NCI-H82 treated with DMSO at 0.1 percent for 48 hours (cell line): ENCODE data around the gene NALCN.

ENCODE experiments used
- DNase-seq: peaks from one replicate; lab custom pipeline; 2025; ENCODE audit not compliant: unreplicated experiment; lab: John Stamatoyannopoulos, UW

Gene NALCN

DNA sequence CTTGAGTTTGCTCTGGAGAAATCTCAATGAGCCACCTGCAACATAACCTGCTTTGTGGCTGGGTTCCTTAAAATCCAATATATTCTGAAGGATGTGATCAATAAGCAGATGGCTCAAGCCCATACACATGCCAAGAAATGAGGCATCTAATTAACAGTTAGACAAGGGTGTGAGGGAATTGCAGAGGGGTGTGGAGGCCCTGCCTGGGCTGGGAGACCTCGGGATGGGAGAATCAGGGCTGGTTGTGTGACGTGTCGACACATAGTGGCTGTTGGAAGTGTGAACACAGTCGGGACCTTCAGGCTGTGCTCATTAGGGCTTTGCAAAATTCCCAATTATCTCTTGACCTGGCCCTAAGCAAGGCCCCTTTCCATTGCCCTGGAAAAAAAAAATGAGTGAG, 379.8 kb downstream of the NALCN start:
- DNase-seq = no peak

DNA sequence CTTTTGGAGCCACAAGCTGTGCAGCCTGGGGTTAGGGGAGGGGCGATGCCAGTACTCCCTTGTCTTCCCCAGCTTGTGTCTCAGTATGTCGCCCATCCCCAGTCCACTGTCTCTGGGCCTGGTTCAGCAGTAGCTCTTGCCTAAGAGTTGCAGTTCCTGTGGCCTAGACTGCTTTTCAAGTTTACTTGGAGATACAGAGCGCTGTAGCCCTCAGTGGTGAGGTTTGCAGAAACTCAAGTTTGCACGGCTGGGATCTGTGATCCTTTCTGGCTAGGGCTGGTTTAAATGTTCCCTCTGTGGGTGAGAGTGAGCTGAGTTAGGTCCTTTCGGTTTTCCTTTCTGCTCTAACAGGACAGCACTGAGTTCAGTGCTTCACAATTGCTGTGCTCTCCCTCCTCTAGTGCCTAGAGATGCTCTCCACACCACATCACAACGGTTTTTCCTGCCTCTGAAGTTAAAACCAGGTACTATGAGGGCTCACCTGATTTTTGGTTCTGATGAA, 381.1 kb downstream of the NALCN start:
- DNase-seq = no peak

DNA sequence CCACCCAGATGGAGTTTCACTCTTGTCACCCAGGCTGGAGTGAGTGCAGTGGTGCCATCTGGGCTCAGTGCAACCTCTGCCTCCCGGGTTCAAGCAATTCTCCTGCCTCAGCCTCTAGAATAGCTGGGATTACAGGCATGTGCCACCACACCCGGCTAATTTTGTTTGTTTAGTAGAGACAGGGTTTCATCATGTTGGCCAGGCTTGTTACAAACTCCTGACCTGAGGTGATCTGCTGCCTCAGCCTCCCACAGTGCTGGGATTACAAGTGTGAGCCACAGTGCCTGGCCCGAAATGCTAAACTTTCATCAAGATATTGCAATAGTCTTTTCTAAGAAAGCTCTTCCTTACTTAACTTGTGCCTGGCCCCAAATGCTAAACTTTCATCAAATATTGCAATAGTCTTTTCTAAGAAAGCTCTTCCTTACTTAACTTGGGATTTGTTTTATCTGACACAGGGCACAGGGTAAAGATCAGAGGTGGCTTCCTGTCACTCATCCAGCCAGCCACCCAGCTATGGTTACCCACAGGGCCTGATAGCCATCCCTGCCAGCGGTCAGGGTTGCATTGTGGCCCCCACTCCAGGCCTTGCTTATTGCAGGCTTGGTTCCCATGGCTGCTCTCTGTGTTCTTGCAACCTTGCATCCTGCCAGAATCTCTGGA, 389.4 kb downstream of the NALCN start:
- no peak for DNase-seq

DNA sequence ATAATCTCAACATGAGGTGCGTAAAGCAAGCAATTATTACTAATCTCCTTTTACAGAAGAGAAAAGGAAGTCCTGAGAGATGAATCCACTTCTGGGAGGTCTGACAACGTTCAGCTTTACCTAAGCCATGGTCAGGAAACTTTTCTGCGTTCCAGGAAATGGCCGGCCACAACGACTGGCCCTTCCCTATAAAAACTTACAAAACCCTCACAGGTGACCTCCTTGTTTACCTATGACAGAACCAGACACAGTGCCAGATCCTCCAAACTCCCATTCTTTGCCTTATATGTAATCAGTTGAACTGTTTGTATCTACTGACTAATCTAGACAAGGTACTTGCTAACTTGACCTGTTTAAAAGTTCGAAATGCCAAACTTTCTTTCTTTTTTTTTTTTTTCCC, 390.0 kb downstream of the NALCN start:
- no peak for DNase-seq

DNA sequence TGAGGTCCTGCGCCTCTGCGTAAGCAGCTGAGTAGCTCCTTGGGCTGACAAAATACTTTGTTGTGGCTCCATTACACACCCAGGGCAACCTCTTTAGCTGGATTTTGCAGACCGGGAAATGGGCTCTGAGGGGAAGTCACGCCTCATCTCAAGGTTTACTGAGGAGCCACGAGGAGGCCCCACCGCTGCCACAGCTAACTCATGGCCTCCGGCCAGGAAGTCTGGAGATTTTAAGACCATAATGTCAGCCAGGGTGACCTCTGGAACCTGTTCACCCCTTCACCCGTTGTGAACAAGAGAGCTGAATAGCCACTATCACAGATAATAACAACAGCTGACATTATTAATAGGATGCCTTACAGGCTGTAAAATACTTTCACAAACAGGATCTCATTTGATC, 390.4 kb downstream of the NALCN start:
- DNase-seq = no peak

DNA sequence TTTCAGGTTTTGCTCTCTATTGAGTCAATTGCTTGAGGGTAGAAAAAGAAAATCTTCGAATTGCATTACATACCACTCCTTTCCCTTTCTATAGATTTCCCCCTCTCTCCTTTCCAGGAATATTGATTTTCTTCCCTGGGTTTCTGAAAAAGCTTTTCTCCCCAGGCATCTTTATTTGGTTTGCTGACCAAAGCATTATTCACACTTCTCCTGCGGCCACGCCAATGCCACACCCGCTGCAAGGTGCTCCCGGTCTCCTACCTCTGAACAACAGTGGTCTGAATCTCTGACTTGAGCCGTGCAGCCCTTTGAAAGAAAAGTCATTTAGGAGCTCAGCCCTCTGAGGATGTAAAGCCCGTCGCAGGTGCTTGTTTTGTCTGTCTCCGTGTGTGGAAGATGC, 390.8 kb downstream of the NALCN start:
- DNase-seq = no peak

DNA sequence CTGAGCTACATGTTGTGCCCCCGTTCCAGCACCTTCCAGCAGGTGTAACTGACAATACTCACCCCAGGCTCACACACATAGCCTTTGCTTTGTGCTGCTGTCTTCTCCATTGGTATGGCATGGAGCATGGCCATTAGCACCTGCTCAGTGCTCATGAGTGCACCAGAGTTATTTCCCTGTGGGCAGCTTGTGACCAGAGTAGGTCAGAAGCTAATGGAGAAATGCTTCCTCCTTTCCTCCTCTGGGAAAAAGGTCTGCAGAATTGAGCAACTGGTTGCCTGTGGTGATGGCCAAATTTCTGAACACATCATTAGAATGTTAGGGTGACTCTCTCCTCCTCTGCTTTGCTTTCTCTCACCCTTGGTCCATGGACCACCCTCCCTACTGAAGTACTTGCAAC, 397.2 kb downstream of the NALCN start:
- DNase-seq = no peak

DNA sequence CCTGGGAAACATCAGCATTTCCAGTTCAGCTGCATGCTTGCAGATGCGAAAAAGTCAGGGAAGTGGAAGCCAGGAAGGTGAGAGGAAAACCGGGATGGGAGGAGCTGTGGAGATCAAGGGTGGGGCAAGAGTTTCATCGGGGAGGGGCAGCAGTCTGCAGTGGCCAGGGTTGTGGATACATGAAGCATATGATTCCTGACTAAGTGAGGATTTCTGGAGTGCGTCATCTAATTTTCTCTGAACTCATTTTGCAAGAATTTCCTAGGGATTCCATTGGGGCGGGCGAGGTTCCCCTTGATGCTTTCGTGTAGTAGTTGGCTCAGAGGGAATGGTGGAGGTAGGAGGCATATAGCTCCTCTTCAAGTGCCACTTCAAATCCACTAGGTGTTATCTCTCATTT, 397.6 kb downstream of the NALCN start:
- DNase-seq = no peak

DNA sequence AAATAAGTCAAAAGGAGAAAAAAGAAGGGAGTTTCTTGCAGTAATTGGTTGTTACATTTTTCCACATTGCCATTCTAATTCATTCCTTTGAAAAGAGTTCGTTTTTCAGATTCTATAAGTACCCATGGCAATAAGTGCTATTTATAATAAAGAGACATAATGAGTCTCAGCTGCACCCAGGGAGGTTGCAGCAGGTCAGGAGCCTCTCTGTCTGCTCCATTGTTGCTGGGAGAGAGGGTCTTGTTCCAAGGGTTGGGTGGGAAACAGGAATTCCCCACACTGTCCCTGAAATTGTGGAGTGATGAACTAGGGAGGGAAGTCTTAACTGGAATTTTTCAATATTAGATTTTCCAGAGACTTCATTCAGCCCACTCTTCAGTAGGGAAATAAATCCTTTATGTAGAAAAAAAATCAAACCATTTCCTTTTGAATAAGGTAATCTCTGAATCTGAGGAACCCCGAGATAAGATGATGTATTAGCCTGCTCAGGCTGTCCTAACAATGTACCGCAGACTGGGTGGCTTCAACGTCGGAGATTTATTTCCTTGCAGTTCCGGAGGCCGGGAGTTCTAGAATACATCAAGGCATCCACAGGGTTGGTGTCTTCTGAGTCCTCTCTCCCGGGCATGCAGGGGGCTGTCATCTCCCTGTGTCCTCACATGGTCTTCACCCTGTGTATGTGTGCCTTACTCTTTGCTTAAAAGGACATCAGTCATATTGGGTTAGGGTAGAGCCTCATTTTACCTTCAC, 399.0 kb downstream of the NALCN start:
- no peak for DNase-seq

DNA sequence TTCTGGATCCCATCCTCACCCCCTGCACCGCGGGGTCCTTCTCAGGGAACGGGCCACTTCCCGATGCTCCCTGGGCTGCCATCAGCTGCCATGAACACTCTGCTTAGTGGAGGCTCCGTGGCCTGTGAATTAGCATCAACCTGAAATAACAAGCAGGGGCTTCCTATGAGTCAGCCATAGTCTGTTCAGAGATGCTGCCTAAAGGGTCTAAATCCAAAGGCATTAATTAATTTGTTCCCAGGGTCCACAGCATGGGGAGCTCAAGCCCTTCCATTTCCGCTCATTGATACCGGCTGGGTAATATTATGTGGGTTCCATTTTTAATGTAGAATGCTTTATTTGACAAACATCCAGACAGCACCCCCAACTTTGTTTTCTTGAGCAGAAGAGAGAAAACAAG, 399.8 kb downstream of the NALCN start:
- DNase-seq = no peak

DNA sequence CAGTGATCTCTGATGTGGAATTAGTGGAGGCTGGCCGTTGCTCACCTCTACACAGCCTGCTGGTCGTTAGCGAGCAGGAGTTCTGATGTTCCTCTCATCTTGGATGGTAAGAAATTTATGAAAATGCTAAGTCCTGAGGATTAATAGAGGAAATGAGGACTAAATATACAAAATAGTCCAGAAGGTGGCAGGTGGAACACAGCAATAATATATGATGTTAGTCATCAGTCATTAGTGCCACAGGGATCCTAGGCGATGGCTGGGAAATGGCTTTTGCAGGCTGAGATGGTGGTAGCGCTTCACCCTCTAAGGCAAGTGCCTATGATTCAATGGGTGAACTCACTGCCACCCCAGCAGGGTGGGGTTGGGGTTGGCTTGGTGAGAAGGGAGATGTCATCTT, 403.1 kb downstream of the NALCN start:
- DNase-seq = no peak

DNA sequence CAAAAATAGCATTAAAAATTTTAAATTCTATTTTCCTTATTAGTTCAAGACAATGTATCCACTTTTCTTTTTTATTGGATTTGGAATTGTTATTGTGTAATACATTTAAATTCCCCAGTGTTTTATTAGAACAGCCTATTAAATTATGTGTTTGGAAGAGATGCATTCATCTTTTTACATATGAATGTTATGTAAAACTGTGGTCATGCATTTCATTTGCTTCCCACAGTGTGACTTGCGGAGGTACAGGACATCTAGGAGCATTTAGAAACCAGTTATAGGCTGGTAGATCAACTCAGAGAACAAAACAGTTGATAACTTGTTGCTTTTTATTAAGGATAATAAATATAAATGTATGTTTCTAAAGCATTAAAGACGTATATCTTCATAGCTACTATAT, 406.2 kb downstream of the NALCN start:
- no peak for DNase-seq

DNA sequence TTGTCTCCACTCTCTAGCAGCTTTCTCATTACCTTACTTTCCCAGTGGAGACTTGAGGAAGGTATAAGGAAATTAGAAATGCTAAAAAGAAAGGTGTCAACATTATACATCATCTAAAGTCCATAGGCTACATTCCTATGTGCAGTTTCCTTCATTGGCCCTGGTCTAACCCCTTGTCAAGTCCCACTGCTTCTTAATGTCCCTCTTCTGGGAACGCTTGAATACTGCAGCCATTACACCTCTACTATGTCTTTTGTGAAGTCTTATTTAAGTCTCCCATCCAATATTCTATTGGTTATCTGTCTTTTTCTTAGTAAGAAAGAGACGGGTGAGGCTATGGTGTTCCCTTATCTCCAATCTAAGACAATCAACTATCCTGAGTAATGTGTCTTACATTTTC, 409.1 kb downstream of the NALCN start:
- no peak for DNase-seq
